IPS-11a (cell line): ENCODE data around the gene CA12.

Experiments
- H3K4me3 ChIP-seq: one replicate; pipeline ENCODE4 v1.5.1; 2013; ENCODE audit warnings: low read depth, low read length, control low read depth

CA12 gene

GRCh38 chr15:63276342-63277037, 105.2 kb downstream of the CA12 start:
- H3K4me3 ChIP-seq, result peak overlapping the region; percentile 60

- H3K4me3 ChIP-seq, result no peak overlapping the region
These were observed 107.2 kb downstream of the CA12 start for GRCh38 chr15:63274427-63274826.
